WERI-Rb-1 (cell line): ENCODE measurements around the gene SLC4A11.

Source experiments
- DNase-seq: peaks from one replicate; pipeline ENCODE4 v3.0.0-alpha.2; 2020
- H3K27ac ChIP-seq: fragments of 250-450 bp; sonication (Bioruptor Pico); 2 replicates; pipeline ENCODE4 v1.5.1; 2020; ENCODE audit warnings: mild to moderate bottlenecking, moderate library complexity
- H3K27me3 ChIP-seq: fragments of 250-450 bp; sonication (Bioruptor Pico); 2 replicates; pipeline ENCODE4 v1.5.1; 2021; ENCODE audit warnings: mild to moderate bottlenecking, low read depth, moderate library complexity; ENCODE audit not compliant: insufficient read depth, severe bottlenecking
- H3K36me3 ChIP-seq: fragments of 250-450 bp; sonication (Bioruptor Pico); 2 replicates; pipeline ENCODE4 v1.5.1; 2020; ENCODE audit warnings: mild to moderate bottlenecking, moderate library complexity
- H3K4me3 ChIP-seq: 2 replicates; pipeline ENCODE4 v1.5.1; 2011; ENCODE audit warnings: low read depth, mild to moderate bottlenecking, control low read depth, low read length
- H3K9me3 ChIP-seq: fragments of 250-450 bp; sonication (Bioruptor Pico); 2 replicates; pipeline ENCODE4 v1.5.1; 2021; ENCODE audit warnings: mild to moderate bottlenecking, moderate library complexity; ENCODE audit not compliant: severe bottlenecking
- CTCF ChIP-seq: IDR thresholded peaks from 2 replicates; pipeline ENCODE4 v1.5.1; 2011; ENCODE audit warnings: low read depth, mild to moderate bottlenecking, control low read depth, inconsistent platforms, low read length

Gene SLC4A11

GRCh38 chr20:3245156-3245555 lies 6.2 kb upstream of the SLC4A11 start:
- H3K27me3 ChIP-seq, result no peaks in the 10 kb centered on the region
- no peak for DNase-seq
- H3K36me3 ChIP-seq, result no peaks in the 10 kb centered on the region
- no peak overlapping the region for H3K27ac ChIP-seq
- TF ChIP-seq CTCF, result no peak
- H3K9me3 ChIP-seq, result no peaks in the 10 kb centered on the region
- H3K4me3 ChIP-seq, result no peak overlapping the region

GRCh38 chr20:3244613-3245012 lies 5.6 kb upstream of the SLC4A11 start:
- H3K9me3 ChIP-seq, result no peaks in the 10 kb centered on the region
- TF ChIP-seq CTCF, result no peak
- no peak overlapping the region for H3K4me3 ChIP-seq
- no peak overlapping the region for H3K27ac ChIP-seq
- no peak for DNase-seq
- H3K27me3 ChIP-seq, result no peaks in the 10 kb centered on the region
- no peaks in the 10 kb centered on the region for H3K36me3 ChIP-seq

GRCh38 chr20:3243718-3244358 lies 4.8 kb upstream of the SLC4A11 start:
- no peaks in the 10 kb centered on the region for H3K27me3 ChIP-seq
- H3K4me3 ChIP-seq, result no peak overlapping the region
- H3K27ac ChIP-seq, result no peak overlapping the region
- H3K36me3 ChIP-seq, result no peaks in the 10 kb centered on the region
- DNase-seq, result no peak
- TF ChIP-seq CTCF, result no peak
- H3K9me3 ChIP-seq, result no peaks in the 10 kb centered on the region

GRCh38 chr20:3242172-3242692 lies 3.2 kb upstream of the SLC4A11 start:
- TF ChIP-seq CTCF, result no peak
- DNase-seq, result no peak
- H3K27me3 ChIP-seq, result peaks cover 12% of the 10 kb centered on the region

GRCh38 chr20:3240776-3241363 lies 1.9 kb upstream of the SLC4A11 start:
- H3K27ac ChIP-seq, result no peak overlapping the region
- no peaks in the 10 kb centered on the region for H3K36me3 ChIP-seq
- no peak for TF ChIP-seq CTCF
- no peak for DNase-seq
- H3K27me3 ChIP-seq, result peaks cover 12% of the 10 kb centered on the region
- no peak overlapping the region for H3K4me3 ChIP-seq
- H3K9me3 ChIP-seq, result peaks cover 4% of the 10 kb centered on the region

More at GRCh38 chr20:3242172-3242692, 3.2 kb upstream of the SLC4A11 start:
- Histone ChIP-seq H3K9me3 (peaks cover 4% of the 10 kb centered on the region), H3K27ac (no peak overlapping the region), H3K36me3 (no peaks in the 10 kb centered on the region), H3K4me3 (no peak overlapping the region)
